GM23338 (cell line): ENCODE measurements around the gene EDA. TPM values are rescaled to one million over a fixed set of nuclear protein-coding genes. Genes with fewer than 3 reads are reported as not detected.

Source experiments
- ATAC-seq: fragments of 200-7000 bp; cut with Tn5 transposase; 3 replicates; pipeline ENCODE4 v1.9.1; 2020
- DNase-seq: peaks from one replicate; pipeline ENCODE4 v3.0.0-alpha.2; 2015; ENCODE audit warnings: low spot score
- H2AFZ ChIP-seq: fragments of 200-600 bp; sonication (generic); 2 replicates; pipeline ENCODE4 v1.8.0; 2016; ENCODE audit warnings: antibody characterized with exemption, mild to moderate bottlenecking, moderate library complexity
- H3F3A ChIP-seq: fragments of 200-600 bp; sonication (generic); replicated peaks from 2 replicates; pipeline ENCODE4 v1.8.0; 2017; ENCODE audit warnings: antibody characterized with exemption, mixed run types, low read depth
- H3K27ac ChIP-seq: fragments of 200-600 bp; sonication (generic); 2 replicates; pipeline ENCODE4 v1.6.1; 2016; ENCODE audit warnings: low read depth
- H3K27me3 ChIP-seq: fragments of 200-600 bp; sonication (generic); 2 replicates; pipeline ENCODE4 v1.8.0; 2016; ENCODE audit warnings: mild to moderate bottlenecking, mixed run types, moderate library complexity; ENCODE audit not compliant: insufficient read depth
- H3K36me3 ChIP-seq: fragments of 200-600 bp; sonication (generic); 2 replicates; pipeline ENCODE4 v1.8.0; 2016; ENCODE audit warnings: mild to moderate bottlenecking; ENCODE audit not compliant: insufficient read depth
- H3K4me1 ChIP-seq: fragments of 200-600 bp; sonication (generic); 2 replicates; pipeline ENCODE4 v1.8.0; 2016; ENCODE audit warnings: mild to moderate bottlenecking, moderate library complexity; ENCODE audit not compliant: insufficient read depth
- H3K4me2 ChIP-seq: fragments of 200-600 bp; sonication (generic); 2 replicates; pipeline ENCODE4 v1.7.1; 2017; ENCODE audit warnings: mixed run types
- H3K4me3 ChIP-seq: fragments of 200-600 bp; sonication (generic); 2 replicates; pipeline ENCODE4 v1.6.1; 2016; ENCODE audit warnings: mixed run types
- H3K79me2 ChIP-seq: fragments of 200-600 bp; sonication (generic); replicated peaks from 2 replicates; pipeline ENCODE4 v1.8.0; 2017; ENCODE audit warnings: mild to moderate bottlenecking; ENCODE audit not compliant: insufficient read depth
- H3K9me2 ChIP-seq: fragments of 200-600 bp; sonication (generic); 2 replicates; pipeline ENCODE4 v1.8.0; 2017; ENCODE audit not compliant: insufficient read depth
- H4K20me1 ChIP-seq: fragments of 200-600 bp; sonication (generic); replicated peaks from 2 replicates; pipeline ENCODE4 v1.8.0; 2017; ENCODE audit warnings: mild to moderate bottlenecking; ENCODE audit not compliant: insufficient read depth
- H3K27ac Mint-ChIP-seq: 2 replicates; pipeline ENCODE4 v1.8.0; 2020; ENCODE audit warnings: inconsistent platforms, mild to moderate bottlenecking, moderate library complexity, mixed read lengths
- H3K27me3 Mint-ChIP-seq: 3 replicates; pipeline ENCODE4 v1.8.0; 2022; ENCODE audit warnings: low read depth, mild to moderate bottlenecking, moderate library complexity, mixed read lengths, inconsistent platforms; ENCODE audit not compliant: insufficient read depth, poor library complexity
- H3K36me3 Mint-ChIP-seq: 3 replicates; pipeline ENCODE4 v1.8.0; 2021; ENCODE audit warnings: low read depth, mild to moderate bottlenecking, inconsistent platforms, moderate library complexity, mixed read lengths
- H3K4me1 Mint-ChIP-seq: 3 replicates; pipeline ENCODE4 v1.8.0; 2020; ENCODE audit warnings: mild to moderate bottlenecking, inconsistent platforms, mixed read lengths
- H3K4me3 Mint-ChIP-seq: 3 replicates; pipeline ENCODE4 v1.8.0; 2021; ENCODE audit warnings: moderate library complexity, mild to moderate bottlenecking, inconsistent platforms, mixed read lengths
- H3K9me3 Mint-ChIP-seq: 3 replicates; pipeline ENCODE4 v1.8.0; 2020; ENCODE audit warnings: moderate library complexity, mild to moderate bottlenecking, inconsistent platforms, mixed read lengths
- CREB1 ChIP-seq: fragments of 250-450 bp; sonication (Bioruptor Pico); IDR thresholded peaks from 2 replicates; pipeline ENCODE4 v1.5.0; 2020; ENCODE audit warnings: low read depth, mild to moderate bottlenecking, moderate library complexity
- CTCF ChIP-seq, 2 experiments: fragments of 200-600 bp in 1 of 2; sonication (generic) in 1 of 2; conservative IDR thresholded peaks; 2 replicates each; pipeline versions ENCODE4 v1.5.1 to v1.6.1; 2016 to 2017; ENCODE audit warnings: antibody characterized with exemption in 2 of 2, low read depth in 2 of 2, mild to moderate bottlenecking in 2 of 2, moderate library complexity in 1 of 2
- ETS1 ChIP-seq: IDR thresholded peaks from 2 replicates; pipeline ENCODE4 v1.6.1; 2016; ENCODE audit warnings: antibody characterized with exemption
- EZH2 ChIP-seq: fragments of 200-600 bp; sonication (generic); IDR thresholded peaks from one replicate; pipeline ENCODE4 v1.8.0; 2017; ENCODE audit warnings: antibody characterized with exemption, mild to moderate bottlenecking, low read depth; ENCODE audit not compliant: unreplicated experiment
- EZH2phosphoT487 ChIP-seq: fragments of 200-600 bp; sonication (generic); IDR thresholded peaks from one replicate; pipeline ENCODE4 v1.8.1; 2018; ENCODE audit warnings: antibody characterized with exemption; ENCODE audit not compliant: unreplicated experiment
- JUNB ChIP-seq: IDR thresholded peaks from one replicate; pipeline ENCODE4 v1.6.1; 2016; ENCODE audit warnings: antibody characterized with exemption; ENCODE audit not compliant: unreplicated experiment
- NANOG ChIP-seq: IDR thresholded peaks from 2 replicates; pipeline ENCODE4 v1.6.1; 2016; ENCODE audit warnings: antibody characterized with exemption, borderline replicate concordance
- POLR2AphosphoS5 ChIP-seq: IDR thresholded peaks from 2 replicates; pipeline ENCODE4 v1.6.1; 2016; ENCODE audit warnings: antibody characterized with exemption, low read depth
- STAT1 ChIP-seq: IDR thresholded peaks from one replicate; pipeline ENCODE4 v1.6.1; 2016; ENCODE audit warnings: antibody characterized with exemption; ENCODE audit not compliant: unreplicated experiment
- ZNF114 ChIP-seq: fragments of 250-450 bp; sonication (Bioruptor Pico); IDR thresholded peaks from 2 replicates; pipeline ENCODE4 v1.5.0; 2020; ENCODE audit warnings: mild to moderate bottlenecking, moderate library complexity
- ZNF331 ChIP-seq: fragments of 250-450 bp; sonication (Bioruptor Pico); IDR thresholded peaks from 2 replicates; pipeline ENCODE4 v1.5.0; 2020; ENCODE audit warnings: low read depth, mild to moderate bottlenecking, moderate library complexity
- ZNF462 ChIP-seq: fragments of 250-450 bp; sonication (Bioruptor Pico); IDR thresholded peaks from 2 replicates; pipeline ENCODE4 v1.5.0; 2020; ENCODE audit warnings: mild to moderate bottlenecking, moderate library complexity
- polyA plus RNA-seq: library from polyadenylated mRNA; unstranded; fragments of >200 nt; fragmentation: Nextera tagmentation; extraction: Ambion mirVana; gene quantifications from 2 replicates; pipeline ENCODE4 v1.2.1, GENCODE V29; 2016
- total RNA-seq: library from RNA; depleted of rRNA; stranded (reverse); fragments of >200 nt; shearing (Covaris generic); gene quantifications from 2 replicates; pipeline ENCODE4 v1.2.3, GENCODE V29; 2014
- TF ChIP-seq, protein P1 (sequence below): IDR thresholded peaks from one replicate; pipeline ENCODE4 v1.6.1; 2018; ENCODE audit warnings: antibody characterized with exemption; ENCODE audit not compliant: unreplicated experiment

The EDA gene
- total and polyA plus RNA-seq, 2 experiments from 2014 or later: 6.6 to 19.6 TPM

DNA sequence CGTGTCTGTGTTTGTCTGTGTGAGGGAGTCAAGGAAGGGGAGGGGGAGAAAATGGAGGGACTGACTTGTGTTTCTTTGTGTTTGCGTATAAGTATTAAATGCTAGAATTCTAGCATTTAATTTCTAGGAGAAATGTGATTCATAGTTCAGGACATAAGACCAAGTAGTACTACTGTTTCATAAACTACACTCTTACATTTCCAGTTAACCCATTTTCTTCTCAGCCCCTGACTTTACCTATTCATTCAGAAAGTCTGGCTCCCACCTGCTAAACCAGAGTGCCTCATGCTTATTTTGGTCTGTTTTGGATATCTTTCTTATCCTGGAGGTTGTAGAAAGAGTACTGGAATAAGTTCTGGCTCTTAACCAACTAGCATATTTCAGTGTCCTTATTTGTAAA lies 14.2 kb downstream of the EDA start:
- ATAC-seq (no peak), DNase-seq (no peak)
- Histone ChIP-seq H3K36me3 (no peaks in the 10 kb centered on the region), H3K4me1 (no peaks in the 10 kb centered on the region), H3K79me2 (no peaks in the 10 kb centered on the region), H3F3A (no peaks in the 10 kb centered on the region), H3K27me3 (no peaks in the 10 kb centered on the region), H3K27ac (no peak overlapping the region), H3K4me2 (no peak overlapping the region), H3K4me3 (no peak overlapping the region), H2AFZ (no peak overlapping the region), H3K9me2 (no peaks in the 10 kb centered on the region), H4K20me1 (no peaks in the 10 kb centered on the region)
- TF ChIP-seq ZNF331 (CRISPR knock-in tag) (no peak), ZNF462 (CRISPR knock-in tag) (no peak), JUNB (no peak), CREB1 (CRISPR knock-in tag) (no peak), POLR2AphosphoS5 (no peak), CTCF (conservative IDR thresholded peaks at IDR 0.05; ENCODE audit: low read depth in 2 of 2) (no peak), ZNF114 (CRISPR knock-in tag) (no peak), NANOG (no peak), EZH2phosphoT487 (no peak), ETS1 (no peak), EZH2 (no peak), STAT1 (no peak)
- TF ChIP-seq, protein P1, sequence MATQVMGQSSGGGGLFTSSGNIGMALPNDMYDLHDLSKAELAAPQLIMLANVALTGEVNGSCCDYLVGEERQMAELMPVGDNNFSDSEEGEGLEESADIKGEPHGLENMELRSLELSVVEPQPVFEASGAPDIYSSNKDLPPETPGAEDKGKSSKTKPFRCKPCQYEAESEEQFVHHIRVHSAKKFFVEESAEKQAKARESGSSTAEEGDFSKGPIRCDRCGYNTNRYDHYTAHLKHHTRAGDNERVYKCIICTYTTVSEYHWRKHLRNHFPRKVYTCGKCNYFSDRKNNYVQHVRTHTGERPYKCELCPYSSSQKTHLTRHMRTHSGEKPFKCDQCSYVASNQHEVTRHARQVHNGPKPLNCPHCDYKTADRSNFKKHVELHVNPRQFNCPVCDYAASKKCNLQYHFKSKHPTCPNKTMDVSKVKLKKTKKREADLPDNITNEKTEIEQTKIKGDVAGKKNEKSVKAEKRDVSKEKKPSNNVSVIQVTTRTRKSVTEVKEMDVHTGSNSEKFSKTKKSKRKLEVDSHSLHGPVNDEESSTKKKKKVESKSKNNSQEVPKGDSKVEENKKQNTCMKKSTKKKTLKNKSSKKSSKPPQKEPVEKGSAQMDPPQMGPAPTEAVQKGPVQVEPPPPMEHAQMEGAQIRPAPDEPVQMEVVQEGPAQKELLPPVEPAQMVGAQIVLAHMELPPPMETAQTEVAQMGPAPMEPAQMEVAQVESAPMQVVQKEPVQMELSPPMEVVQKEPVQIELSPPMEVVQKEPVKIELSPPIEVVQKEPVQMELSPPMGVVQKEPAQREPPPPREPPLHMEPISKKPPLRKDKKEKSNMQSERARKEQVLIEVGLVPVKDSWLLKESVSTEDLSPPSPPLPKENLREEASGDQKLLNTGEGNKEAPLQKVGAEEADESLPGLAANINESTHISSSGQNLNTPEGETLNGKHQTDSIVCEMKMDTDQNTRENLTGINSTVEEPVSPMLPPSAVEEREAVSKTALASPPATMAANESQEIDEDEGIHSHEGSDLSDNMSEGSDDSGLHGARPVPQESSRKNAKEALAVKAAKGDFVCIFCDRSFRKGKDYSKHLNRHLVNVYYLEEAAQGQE: no peak
- H3K9me3 Mint-ChIP-seq: no peaks in the 10 kb centered on the region
- no peaks in the 10 kb centered on the region for H3K27me3 Mint-ChIP-seq
- peaks cover 13% of the 10 kb centered on the region for H3K4me1 Mint-ChIP-seq
- H3K4me3 Mint-ChIP-seq: no peak overlapping the region
- no peaks in the 10 kb centered on the region; the same call in 1 of the 3 replicates for H3K36me3 Mint-ChIP-seq
- H3K27ac Mint-ChIP-seq: no peak overlapping the region
